ENCODE data around the gene CORIN. TPM values are rescaled to one million over a fixed set of nuclear protein-coding genes. Genes with fewer than 3 reads are reported as not detected.
A peak's percentile ranks its signal among the peaks of the same experiment; 100 is the strongest.

CORIN gene
- total and polyA plus RNA-seq, 4 donors = 0.02 to 0.23 (median 0.15) TPM

DNA sequence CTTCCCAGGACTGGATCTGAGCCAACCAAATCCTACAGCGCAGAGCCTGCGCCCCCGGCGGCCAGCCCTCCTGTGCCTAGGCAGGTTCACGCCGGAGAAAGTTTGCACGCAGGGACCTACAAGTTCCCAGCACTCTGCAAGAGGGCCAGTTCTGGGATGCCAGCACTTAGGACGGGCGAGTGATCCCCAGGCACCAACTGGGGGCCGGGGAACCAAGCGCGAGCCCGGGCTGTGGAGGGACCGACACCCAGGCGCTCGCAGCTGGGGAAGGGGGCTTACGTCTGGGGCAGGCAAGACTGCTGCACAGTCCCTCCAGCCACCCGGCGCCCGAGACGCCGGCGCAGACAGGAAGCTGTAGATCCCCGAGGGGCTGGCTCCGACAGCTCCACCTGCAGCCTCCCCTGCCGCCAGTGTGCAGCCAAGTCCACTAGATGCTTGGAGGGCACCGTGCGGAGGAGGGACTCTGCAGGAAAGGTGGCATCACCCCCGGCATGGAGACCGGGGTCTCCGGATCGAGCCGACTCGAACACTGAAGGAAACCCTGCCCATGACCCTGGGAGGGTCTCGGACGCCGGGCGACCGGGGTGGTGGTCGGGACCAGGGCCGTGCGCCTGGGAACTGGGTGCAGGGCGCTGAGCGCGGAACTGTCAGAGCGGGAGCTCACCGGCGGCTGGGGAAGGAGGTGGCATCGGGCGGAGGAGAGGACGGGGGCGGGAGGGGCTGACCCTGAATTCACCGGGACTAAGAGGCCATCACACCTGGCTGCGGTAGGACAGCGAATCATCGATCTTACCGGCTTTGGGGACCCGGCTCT, 566 bp downstream of the CORIN start:
- whole genome bisulfite sequencing = under 1% methylated on average over 58 of the region's 58 CpGs

More for the DNA sequence above, 566 bp downstream of the CORIN start:
- TF ChIP-seq HNF4A (conservative IDR thresholded peaks at IDR 0.05) (no peak), EGR1 (IDR thresholded peaks at IDR 0.05; ENCODE audit: low read depth in 2 of 2) (no peak), SP1 (IDR thresholded peaks at IDR 0.05) (no peak), JUND (IDR thresholded peaks at IDR 0.05) (no peak), FOXA2 (IDR thresholded peaks at IDR 0.05) (no peak), NR2F2 (IDR thresholded peaks at IDR 0.05) (no peak), YY1 (IDR thresholded peaks at IDR 0.05) (no peak), FOXA1 (IDR thresholded peaks at IDR 0.05) (no peak), RAD21 (IDR thresholded peaks at IDR 0.05) (no peak), GABPA (IDR thresholded peaks at IDR 0.05 in 1 of 2, conservative IDR thresholded peaks at IDR 0.05 in 1 of 2) (no peak), RXRA (IDR thresholded peaks at IDR 0.05) (no peak), TAF1 (conservative IDR thresholded peaks at IDR 0.05) (no peak), HNF4G (IDR thresholded peaks at IDR 0.05) (no peak)
- TF ChIP-seq, protein P1, sequence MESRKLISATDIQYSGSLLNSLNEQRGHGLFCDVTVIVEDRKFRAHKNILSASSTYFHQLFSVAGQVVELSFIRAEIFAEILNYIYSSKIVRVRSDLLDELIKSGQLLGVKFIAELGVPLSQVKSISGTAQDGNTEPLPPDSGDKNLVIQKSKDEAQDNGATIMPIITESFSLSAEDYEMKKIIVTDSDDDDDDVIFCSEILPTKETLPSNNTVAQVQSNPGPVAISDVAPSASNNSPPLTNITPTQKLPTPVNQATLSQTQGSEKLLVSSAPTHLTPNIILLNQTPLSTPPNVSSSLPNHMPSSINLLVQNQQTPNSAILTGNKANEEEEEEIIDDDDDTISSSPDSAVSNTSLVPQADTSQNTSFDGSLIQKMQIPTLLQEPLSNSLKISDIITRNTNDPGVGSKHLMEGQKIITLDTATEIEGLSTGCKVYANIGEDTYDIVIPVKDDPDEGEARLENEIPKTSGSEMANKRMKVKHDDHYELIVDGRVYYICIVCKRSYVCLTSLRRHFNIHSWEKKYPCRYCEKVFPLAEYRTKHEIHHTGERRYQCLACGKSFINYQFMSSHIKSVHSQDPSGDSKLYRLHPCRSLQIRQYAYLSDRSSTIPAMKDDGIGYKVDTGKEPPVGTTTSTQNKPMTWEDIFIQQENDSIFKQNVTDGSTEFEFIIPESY (IDR thresholded peaks at IDR 0.05) = no peak
- TF ChIP-seq, protein P2, sequence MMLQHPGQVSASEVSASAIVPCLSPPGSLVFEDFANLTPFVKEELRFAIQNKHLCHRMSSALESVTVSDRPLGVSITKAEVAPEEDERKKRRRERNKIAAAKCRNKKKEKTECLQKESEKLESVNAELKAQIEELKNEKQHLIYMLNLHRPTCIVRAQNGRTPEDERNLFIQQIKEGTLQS (IDR thresholded peaks at IDR 0.05) = no peak
- TF ChIP-seq, protein P3, sequence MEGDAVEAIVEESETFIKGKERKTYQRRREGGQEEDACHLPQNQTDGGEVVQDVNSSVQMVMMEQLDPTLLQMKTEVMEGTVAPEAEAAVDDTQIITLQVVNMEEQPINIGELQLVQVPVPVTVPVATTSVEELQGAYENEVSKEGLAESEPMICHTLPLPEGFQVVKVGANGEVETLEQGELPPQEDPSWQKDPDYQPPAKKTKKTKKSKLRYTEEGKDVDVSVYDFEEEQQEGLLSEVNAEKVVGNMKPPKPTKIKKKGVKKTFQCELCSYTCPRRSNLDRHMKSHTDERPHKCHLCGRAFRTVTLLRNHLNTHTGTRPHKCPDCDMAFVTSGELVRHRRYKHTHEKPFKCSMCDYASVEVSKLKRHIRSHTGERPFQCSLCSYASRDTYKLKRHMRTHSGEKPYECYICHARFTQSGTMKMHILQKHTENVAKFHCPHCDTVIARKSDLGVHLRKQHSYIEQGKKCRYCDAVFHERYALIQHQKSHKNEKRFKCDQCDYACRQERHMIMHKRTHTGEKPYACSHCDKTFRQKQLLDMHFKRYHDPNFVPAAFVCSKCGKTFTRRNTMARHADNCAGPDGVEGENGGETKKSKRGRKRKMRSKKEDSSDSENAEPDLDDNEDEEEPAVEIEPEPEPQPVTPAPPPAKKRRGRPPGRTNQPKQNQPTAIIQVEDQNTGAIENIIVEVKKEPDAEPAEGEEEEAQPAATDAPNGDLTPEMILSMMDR (IDR thresholded peaks at IDR 0.05; ENCODE audit: low read depth, low read length, missing input control) = no peak
- TF ChIP-seq, protein P4, sequence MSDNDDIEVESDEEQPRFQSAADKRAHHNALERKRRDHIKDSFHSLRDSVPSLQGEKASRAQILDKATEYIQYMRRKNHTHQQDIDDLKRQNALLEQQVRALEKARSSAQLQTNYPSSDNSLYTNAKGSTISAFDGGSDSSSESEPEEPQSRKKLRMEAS (IDR thresholded peaks at IDR 0.05) = no peak
- TF ChIP-seq, protein P5, sequence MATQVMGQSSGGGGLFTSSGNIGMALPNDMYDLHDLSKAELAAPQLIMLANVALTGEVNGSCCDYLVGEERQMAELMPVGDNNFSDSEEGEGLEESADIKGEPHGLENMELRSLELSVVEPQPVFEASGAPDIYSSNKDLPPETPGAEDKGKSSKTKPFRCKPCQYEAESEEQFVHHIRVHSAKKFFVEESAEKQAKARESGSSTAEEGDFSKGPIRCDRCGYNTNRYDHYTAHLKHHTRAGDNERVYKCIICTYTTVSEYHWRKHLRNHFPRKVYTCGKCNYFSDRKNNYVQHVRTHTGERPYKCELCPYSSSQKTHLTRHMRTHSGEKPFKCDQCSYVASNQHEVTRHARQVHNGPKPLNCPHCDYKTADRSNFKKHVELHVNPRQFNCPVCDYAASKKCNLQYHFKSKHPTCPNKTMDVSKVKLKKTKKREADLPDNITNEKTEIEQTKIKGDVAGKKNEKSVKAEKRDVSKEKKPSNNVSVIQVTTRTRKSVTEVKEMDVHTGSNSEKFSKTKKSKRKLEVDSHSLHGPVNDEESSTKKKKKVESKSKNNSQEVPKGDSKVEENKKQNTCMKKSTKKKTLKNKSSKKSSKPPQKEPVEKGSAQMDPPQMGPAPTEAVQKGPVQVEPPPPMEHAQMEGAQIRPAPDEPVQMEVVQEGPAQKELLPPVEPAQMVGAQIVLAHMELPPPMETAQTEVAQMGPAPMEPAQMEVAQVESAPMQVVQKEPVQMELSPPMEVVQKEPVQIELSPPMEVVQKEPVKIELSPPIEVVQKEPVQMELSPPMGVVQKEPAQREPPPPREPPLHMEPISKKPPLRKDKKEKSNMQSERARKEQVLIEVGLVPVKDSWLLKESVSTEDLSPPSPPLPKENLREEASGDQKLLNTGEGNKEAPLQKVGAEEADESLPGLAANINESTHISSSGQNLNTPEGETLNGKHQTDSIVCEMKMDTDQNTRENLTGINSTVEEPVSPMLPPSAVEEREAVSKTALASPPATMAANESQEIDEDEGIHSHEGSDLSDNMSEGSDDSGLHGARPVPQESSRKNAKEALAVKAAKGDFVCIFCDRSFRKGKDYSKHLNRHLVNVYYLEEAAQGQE (IDR thresholded peaks at IDR 0.05) = no peak
- H3K36me3 ChIP-seq (ENCODE audit: control insufficient read depth in 4 of 4, insufficient read depth in 3 of 4, low read depth in 1 of 4, low read length in 3 of 4) = peaks cover 0 to 2% (median 0%) of the 10 kb centered on the region in 4 donors
- H3K9ac ChIP-seq (ENCODE audit: low read depth in 1 of 2, low read length in 2 of 2) = peak overlapping the region in 1 of 2 donors; percentile 36
- peaks cover 2 to 26% (median 17%) of the 10 kb centered on the region in 4 donors for H3K4me1 ChIP-seq (ENCODE audit: control insufficient read depth in 4 of 4, insufficient read depth in 4 of 4, low read length in 3 of 4)
- no peaks in the 10 kb centered on the region for H3K27me3 ChIP-seq (ENCODE audit: control insufficient read depth in 4 of 4, insufficient read depth in 4 of 4, low read length in 3 of 4)
- peak; percentile 43 for DNase-seq (ENCODE audit: low spot score)
- H3K4me3 ChIP-seq (ENCODE audit: low read depth in 1 of 3, low read length in 3 of 3) = peak overlapping the region; percentile 62 to 82 (median 68)
- peaks cover 0 to 3% (median 0%) of the 10 kb centered on the region in 4 donors for H3K9me3 ChIP-seq (ENCODE audit: control insufficient read depth in 4 of 4, low read length in 3 of 4)
- no peak overlapping the region for H3K27ac ChIP-seq (ENCODE audit: low read depth in 1 of 2, low read length in 2 of 2)
